GM18858 (cell line): ENCODE results near the gene SLC35F6.
"Not testable (repeated sequence)": the region's sequence is repeated elsewhere in the genome, so short reads cannot be mapped to it uniquely, and the experiment has no call there.

Source experiments
- ATAC-seq: cut with Tn5 transposase; IDR thresholded peaks from one replicate; pipeline ENCODE4 v1.9.1; 2021; ENCODE audit not compliant: unreplicated experiment

Gene SLC35F6

DNA sequence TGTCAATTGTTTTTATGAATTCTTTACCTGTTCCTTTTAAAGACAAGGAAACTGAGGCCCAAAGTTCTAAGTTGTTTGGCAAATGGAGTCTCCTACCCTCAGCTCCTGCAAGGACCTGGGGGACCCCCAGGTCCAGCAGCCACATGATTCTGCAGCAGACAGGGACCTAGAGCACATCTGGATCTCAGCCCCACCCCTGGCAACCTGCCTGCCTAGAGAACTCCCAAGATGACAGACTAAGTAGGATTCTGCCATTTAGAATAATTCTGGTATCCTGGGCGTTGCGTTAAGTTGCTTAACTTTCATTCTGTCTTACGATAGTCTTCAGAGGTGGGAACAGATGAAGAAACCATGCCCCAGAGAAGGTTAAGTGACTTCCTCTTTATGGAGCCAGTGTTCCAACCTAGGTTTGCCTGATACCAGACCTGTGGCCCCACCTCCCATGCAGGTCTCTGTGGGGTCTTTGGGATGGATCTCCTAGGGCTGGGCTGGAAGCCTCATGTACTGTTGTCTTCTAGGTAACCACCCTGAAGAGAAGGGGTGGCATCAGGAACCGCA lies 16.2 kb downstream of the SLC35F6 start:
- ATAC-seq, result no peak

DNA sequence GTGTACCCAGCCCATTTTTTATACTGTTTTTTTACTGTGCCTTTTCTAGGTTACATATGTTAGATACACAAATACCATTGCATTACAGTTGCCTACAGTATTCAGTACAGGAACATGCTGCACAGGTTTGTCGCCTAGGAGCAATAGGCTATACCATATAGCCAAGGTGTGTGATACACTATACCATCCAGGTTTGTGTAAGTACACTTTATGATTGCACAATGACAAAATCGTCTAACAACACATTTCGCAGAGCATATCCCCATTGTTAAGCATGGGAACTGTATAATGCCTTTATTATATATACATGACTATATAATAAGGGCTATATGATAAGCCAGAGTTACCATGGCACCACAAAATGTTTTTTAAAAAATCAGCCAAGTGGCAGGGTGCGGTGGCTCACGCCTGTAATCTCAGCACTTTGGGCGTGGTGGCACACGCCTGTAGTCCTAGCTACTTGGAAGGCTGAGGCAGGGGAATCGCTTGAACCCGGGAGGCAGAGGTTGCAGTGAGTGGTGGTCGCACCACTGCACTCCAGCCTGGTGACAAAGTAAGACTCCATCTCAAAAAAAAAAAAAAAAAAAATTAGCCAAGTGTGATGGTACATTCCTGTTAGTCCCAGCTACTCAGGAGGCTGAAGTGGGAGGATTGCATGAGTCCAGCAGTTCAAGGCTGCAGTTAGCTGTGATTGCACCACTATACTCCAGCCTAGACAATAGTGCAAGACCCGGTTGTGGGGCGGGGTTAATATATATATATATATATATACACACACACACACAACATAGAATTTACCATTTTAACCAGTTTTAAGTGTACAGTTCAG lies 19.0 kb downstream of the SLC35F6 start:
- no peak for ATAC-seq

GRCh38 chr2:26784570-26785234 lies 20.6 kb downstream of the SLC35F6 start:
- no peak for ATAC-seq

GRCh38 chr2:26785431-26786206 lies 21.5 kb downstream of the SLC35F6 start, which contains the start of gene CENPA:
Gene CENPA, plus strand, starts transcription at chr2:26786056. Its CDS starts 141 bp downstream, at chr2:26786197.
- peak; percentile 97 for ATAC-seq

DNA sequence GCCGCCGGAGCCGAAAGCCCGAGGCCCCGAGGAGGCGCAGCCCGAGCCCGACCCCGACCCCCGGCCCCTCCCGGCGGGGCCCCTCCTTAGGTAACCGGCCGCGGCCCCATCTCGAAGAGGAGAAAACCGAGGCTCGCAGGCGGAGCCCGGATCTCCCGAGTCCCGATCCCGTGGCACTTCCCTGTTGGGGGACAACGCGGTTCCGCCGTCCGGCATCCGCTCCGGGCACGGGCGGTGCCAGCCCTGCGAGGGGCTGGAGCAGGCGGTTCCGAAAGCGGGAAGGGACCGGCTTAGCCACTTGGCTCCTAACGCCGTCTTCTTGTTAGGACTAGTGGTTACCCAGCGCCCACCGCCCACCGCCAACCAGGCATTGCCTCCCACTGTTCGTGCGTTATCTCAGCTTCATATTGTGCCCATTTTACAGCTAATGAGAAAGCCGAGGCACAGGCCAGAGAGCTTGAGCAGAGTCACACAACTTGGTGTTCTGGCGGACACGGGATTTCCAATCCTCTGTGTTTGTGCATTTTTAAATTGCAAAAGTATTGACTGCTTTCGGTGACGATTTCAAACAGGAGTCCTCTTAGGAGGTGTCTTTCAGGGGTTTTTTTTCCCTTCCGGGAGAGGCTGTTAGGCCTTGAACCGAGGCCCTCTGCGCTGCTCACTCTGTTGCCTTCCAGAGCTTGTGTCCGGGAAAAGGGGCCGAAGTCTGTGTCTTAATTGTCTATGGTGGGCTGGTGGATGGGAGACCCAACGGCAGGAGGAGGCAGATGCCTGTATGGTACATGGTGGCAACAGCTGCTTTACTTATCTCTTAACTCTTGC lies 22.3 kb downstream of the SLC35F6 start:
- ATAC-seq, result no peak

GRCh38 chr2:26792720-26793119 lies 28.6 kb downstream of the SLC35F6 start:
- ATAC-seq, result no peak

GRCh38 chr2:26793518-26793917 lies 29.4 kb downstream of the SLC35F6 start:
- ATAC-seq, result no peak

- ATAC-seq, result not testable (repeated sequence)
These were observed 31.1 kb downstream of the SLC35F6 start for GRCh38 chr2:26795135-26795534.

DNA sequence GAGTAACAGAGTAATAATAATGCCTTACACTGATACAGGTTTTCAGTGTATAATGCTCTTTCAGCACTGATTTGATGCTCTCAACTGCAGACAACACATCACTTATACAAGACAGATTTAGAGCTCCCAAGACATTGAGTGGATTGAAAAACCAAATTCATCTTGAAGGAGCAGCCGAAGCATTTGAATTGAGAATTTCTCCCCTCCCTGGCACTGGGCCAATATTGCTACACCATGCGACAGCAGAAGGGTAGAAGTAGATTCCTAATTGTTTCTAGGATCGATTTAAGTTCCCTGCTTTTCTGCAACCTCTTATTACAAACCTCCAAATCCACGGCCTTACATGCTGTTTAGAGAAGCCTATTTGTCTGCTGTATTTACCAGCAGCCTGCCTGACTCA lies 37.2 kb downstream of the SLC35F6 start:
- no peak for ATAC-seq

DNA sequence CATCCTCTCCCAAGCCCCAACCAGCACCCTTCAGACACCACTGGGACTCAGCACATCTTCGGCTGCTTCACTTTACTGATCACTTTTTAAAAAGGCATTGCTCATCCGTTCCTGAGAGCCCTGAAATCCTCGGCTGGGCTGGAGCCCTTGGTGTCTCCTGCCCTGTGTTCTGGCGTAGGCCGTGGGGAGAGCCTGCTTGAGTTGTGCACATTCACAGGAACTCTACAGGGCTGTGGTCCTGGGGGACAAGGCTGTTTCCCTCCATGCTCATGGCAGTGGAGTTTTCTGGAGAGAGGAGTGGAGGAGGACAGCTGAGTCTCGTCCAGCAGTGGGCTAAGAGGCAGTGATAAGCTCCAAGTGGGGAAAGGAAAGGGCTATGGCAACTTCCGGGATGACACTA lies 37.7 kb downstream of the SLC35F6 start:
- ATAC-seq, result no peak

DNA sequence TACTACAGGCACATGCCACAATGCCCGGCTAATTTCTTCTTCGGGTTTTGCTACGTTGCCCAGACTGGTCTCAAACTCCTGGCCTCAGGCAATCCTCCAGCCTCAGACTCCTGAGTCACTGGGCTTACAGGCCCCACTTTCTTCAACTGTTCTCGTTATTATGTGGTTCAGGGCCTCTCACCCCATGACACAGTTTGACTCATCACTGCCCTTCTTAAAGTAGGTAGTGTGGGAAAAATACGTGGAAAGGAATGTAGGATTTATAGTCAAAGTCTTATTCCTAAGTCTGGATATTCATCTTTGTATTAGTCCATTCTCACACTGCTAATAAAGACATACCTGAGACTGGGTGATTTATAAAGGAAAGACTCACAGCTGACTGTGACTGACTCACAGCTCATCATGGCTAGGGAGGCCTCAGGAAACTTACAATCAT lies 41.2 kb downstream of the SLC35F6 start:
- no peak for ATAC-seq

DNA sequence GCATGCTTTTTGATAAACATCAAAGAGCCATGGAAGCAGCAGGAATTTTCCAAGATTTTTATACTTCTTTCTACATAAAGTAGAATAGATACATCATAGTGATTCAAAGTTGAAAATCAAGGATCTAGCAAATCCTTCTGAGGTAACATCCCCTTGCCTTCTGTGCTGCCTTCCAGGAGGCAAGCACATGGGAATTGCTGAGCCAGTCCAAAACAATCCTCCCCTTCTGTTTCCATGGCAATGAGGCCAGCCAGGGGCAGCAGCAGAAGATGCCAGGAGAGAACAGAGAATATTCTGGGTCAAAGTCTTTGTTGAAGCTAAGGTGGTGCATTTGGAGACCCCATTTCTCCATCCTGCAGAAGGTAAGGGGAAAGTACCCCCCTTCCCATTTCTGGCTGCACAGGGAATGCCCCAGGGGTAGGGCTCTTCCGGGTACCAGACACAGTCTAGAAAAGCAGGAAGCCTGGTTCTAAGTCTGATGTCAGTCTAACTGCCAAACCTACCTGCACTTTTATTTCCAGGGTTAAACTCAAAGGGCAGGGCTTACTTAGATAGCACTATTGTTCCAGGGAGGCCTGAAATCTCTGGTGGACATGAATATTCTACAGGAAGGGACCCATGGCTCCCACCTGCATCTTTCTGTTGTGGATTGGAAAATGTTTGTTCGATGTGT lies 43.8 kb downstream of the SLC35F6 start:
- no peak for ATAC-seq

GRCh38 chr2:26809211-26809610 lies 45.1 kb downstream of the SLC35F6 start:
- no peak for ATAC-seq

- no peak for ATAC-seq
These were observed 45.9 kb downstream of the SLC35F6 start for GRCh38 chr2:26809876-26810577.

- ATAC-seq, result no peak
These were observed 47.2 kb downstream of the SLC35F6 start for GRCh38 chr2:26811261-26811660.

DNA sequence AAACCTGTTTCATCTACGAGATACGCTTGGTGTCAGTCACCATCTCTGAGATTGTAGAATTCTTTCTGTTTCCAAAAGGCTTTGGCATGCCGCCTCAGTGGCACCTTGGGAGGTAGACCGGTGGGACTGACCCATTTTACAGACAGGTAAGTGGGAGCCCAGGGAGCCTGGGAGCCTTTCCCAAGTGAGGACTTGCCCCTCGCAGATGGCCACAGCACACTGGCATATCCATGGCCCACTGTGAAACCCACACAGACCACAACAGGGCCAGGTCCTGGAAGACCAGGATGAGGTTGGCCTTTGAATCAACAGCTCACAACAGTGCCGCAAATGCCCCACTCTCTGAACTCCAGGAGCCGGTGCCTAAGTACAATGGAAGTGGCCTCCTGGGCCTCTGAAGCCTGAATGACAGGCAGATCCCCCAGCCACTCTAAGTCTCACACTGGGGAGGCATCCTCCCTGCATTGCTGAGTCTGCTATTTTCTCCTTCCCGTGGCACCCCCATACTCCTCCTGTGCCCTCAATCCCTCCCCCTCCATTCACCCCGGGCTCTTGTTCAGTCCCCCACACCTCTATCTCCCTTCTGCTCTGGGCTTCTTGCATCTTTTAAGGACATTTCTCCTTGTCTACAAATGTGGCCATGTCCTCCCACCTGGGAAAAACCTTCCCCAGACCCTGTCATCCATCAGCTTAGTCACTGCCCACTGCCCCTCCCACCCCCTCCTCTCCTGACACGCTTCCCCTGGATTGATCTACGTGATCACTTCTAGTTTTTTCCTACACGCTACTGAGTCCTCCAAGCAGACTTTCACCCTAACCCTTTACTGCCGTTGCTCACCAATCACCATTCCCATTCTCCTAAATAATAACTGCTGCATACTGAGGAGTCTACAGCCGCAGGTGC lies 48.0 kb downstream of the SLC35F6 start:
- no peak for ATAC-seq

DNA sequence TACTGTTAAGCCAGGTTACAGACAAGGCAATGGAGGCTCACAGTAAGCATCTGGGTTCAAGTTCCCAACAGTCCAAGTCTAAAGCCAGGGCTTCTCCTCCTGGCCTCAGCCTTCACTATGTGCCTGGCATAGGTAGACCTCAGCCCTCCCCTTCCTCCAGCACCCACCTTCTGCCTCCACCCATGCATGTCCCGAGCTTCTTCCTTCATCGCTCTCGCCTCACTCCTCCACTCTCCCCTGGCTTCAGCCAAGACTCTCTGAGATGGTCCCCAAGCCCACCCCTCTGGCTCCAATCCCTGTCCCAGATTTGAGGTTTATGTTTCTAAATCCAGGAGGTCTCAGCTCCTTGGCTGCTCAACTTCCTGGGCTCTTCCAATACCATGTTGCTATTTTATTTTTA lies 48.6 kb downstream of the SLC35F6 start:
- ATAC-seq, result no peak

GRCh38 chr2:26814072-26814765 lies 50.1 kb downstream of the SLC35F6 start:
- not testable (repeated sequence) for ATAC-seq
